Hepatocyte (in vitro differentiated cells): ENCODE data around the gene GABBR2. TPM values are rescaled to one million over a fixed set of nuclear protein-coding genes. Genes with fewer than 3 reads are reported as not detected.

Experiments
- DNase-seq: peaks from one replicate; pipeline ENCODE4 v3.0.0-alpha.2; 2016; ENCODE audit warnings: low spot score
- H2AFZ ChIP-seq: fragments of 200-600 bp; sonication (generic); 2 replicates; pipeline ENCODE4 v1.6.0; 2016; ENCODE audit warnings: antibody characterized with exemption, mild to moderate bottlenecking
- H3K27ac ChIP-seq: fragments of 200-600 bp; sonication (generic); 2 replicates; pipeline ENCODE4 v1.5.1; 2016; ENCODE audit warnings: mild to moderate bottlenecking
- H3K27me3 ChIP-seq: fragments of 200-600 bp; sonication (generic); 2 replicates; pipeline ENCODE4 v1.6.1; 2016
- H3K36me3 ChIP-seq: fragments of 200-600 bp; sonication (generic); replicated peaks from 2 replicates; pipeline ENCODE4 v1.5.1; 2016; ENCODE audit warnings: low read depth; ENCODE audit not compliant: insufficient read depth
- H3K4me1 ChIP-seq: fragments of 200-600 bp; sonication (generic); 2 replicates; pipeline ENCODE4 v1.5.1; 2016; ENCODE audit warnings: mild to moderate bottlenecking, moderate library complexity; ENCODE audit not compliant: insufficient read depth
- H3K4me2 ChIP-seq: fragments of 200-600 bp; sonication (generic); 2 replicates; pipeline ENCODE4 v1.6.0; 2016
- H3K4me3 ChIP-seq: fragments of 200-600 bp; sonication (generic); 2 replicates; pipeline ENCODE4 v1.5.1; 2016; ENCODE audit warnings: mild to moderate bottlenecking
- H3K79me2 ChIP-seq: fragments of 200-600 bp; sonication (generic); 2 replicates; pipeline ENCODE4 v1.6.0; 2017; ENCODE audit warnings: mild to moderate bottlenecking
- H3K9me2 ChIP-seq: fragments of 200-600 bp; sonication (generic); replicated peaks from 2 replicates; pipeline ENCODE4 v1.6.0; 2017; ENCODE audit warnings: mild to moderate bottlenecking; ENCODE audit not compliant: insufficient read depth
- H3K9me3 ChIP-seq: fragments of 200-600 bp; sonication (generic); 2 replicates; pipeline ENCODE4 v1.5.1; 2016; ENCODE audit warnings: low read depth, mild to moderate bottlenecking
- H4K20me1 ChIP-seq: fragments of 200-600 bp; sonication (generic); 2 replicates; pipeline ENCODE4 v1.6.0; 2016; ENCODE audit warnings: mild to moderate bottlenecking; ENCODE audit not compliant: insufficient read depth, poor library complexity, severe bottlenecking
- EZH2 ChIP-seq: fragments of 200-600 bp; sonication (generic); IDR thresholded peaks from 2 replicates; pipeline ENCODE4 v1.6.1; 2016; ENCODE audit warnings: antibody characterized with exemption, mild to moderate bottlenecking, borderline replicate concordance
- EZH2phosphoT487 ChIP-seq: fragments of 200-600 bp; sonication (generic); IDR thresholded peaks from one replicate; pipeline ENCODE4 v1.6.1; 2018; ENCODE audit warnings: antibody characterized with exemption, mild to moderate bottlenecking, low read depth, moderate library complexity; ENCODE audit not compliant: unreplicated experiment, severe bottlenecking
- WGBS: methylation state at CpG from one replicate; pipeline ENCODE4 v1.1.6; 2016; ENCODE audit warnings: low lambda C conversion rate; ENCODE audit errors: missing lambda C conversion rate; 5-methylcytosine and 5-hydroxymethylcytosine counted together
- polyA plus RNA-seq: library from polyadenylated mRNA; unstranded; fragments of >200 nt; fragmentation: Nextera tagmentation; extraction: Ambion mirVana; gene quantifications from 2 replicates; pipeline ENCODE4 v1.2.1, GENCODE V29; 2016
- total RNA-seq: library from RNA; depleted of rRNA; stranded (reverse); fragments of >200 nt; gene quantifications from 2 replicates; pipeline ENCODE4 v1.2.3, GENCODE V29; 2014
- TF ChIP-seq, protein P1 (sequence below): fragments of 200-600 bp; sonication (generic); IDR thresholded peaks from 2 replicates; pipeline ENCODE4 v1.5.1; 2016; ENCODE audit warnings: antibody characterized with exemption, mild to moderate bottlenecking; ENCODE audit not compliant: poor library complexity

Gene GABBR2
- total and polyA plus RNA-seq, 2 experiments from 2014 or later: 0.20 to 0.28 TPM

DNA sequence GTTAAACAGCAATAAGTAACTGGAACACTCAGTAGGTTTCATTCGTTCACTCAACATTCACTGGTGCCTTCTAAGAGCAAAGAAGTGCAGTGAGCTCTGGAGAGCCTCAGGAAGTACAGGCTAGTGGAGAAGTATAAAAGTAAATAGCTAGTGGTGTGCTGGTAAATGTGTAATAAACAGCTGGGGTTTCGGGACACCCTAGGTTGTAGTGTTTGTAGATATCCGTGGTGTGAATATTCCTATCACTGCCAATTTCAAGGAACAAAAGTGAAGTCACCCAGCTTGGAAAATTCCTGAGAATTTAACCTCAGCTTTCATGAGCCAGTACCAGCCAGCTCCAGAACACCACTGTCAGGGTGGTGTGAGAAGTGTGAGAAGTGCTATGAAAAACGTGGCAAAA is 75.9 kb downstream of the GABBR2 start:
- DNase-seq: no peak
- H3K79me2 ChIP-seq: no peaks in the 10 kb centered on the region
- H3K27ac ChIP-seq: no peak overlapping the region
- no peaks in the 10 kb centered on the region for H3K9me3 ChIP-seq
- no peak overlapping the region for H3K4me3 ChIP-seq
- H3K4me2 ChIP-seq: no peak overlapping the region
- no peak overlapping the region for H2AFZ ChIP-seq
- H3K36me3 ChIP-seq: no peaks in the 10 kb centered on the region
- no peaks in the 10 kb centered on the region for H4K20me1 ChIP-seq
- TF ChIP-seq EZH2phosphoT487 (no peak), EZH2 (no peak)
- TF ChIP-seq, protein P1, sequence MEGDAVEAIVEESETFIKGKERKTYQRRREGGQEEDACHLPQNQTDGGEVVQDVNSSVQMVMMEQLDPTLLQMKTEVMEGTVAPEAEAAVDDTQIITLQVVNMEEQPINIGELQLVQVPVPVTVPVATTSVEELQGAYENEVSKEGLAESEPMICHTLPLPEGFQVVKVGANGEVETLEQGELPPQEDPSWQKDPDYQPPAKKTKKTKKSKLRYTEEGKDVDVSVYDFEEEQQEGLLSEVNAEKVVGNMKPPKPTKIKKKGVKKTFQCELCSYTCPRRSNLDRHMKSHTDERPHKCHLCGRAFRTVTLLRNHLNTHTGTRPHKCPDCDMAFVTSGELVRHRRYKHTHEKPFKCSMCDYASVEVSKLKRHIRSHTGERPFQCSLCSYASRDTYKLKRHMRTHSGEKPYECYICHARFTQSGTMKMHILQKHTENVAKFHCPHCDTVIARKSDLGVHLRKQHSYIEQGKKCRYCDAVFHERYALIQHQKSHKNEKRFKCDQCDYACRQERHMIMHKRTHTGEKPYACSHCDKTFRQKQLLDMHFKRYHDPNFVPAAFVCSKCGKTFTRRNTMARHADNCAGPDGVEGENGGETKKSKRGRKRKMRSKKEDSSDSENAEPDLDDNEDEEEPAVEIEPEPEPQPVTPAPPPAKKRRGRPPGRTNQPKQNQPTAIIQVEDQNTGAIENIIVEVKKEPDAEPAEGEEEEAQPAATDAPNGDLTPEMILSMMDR: no peak
- no peaks in the 10 kb centered on the region for H3K9me2 ChIP-seq
- H3K4me1 ChIP-seq: no peaks in the 10 kb centered on the region
- H3K27me3 ChIP-seq: peaks cover 6% of the 10 kb centered on the region
- 79% methylated on average over 4 of the region's 4 CpGs for WGBS

DNA sequence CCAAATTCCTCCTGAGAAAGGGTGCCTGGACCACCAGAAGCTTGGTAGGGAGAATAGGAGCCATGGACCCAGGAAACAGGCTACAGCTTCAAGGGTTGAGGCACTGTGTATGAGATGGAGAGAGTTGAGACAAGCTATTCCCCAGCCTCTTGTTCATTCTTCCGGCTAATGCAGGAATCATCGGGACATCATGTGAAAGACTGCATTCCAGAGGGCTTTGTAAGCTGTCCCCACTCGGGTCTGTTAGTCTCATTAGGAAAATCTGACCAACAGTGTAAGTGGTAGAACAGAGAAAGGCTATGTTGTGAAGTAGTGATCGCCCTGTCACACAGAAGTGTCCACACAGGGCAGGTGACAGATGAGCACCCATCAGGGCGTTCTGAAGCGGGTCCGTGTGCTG is 81.4 kb downstream of the GABBR2 start:
- Histone ChIP-seq H3K4me2 (no peak overlapping the region), H3K9me2 (no peaks in the 10 kb centered on the region), H3K27ac (no peak overlapping the region), H3K27me3 (peaks cover 15% of the 10 kb centered on the region), H3K9me3 (no peaks in the 10 kb centered on the region), H2AFZ (no peak overlapping the region), H4K20me1 (no peaks in the 10 kb centered on the region), H3K79me2 (no peaks in the 10 kb centered on the region), H3K4me3 (no peak overlapping the region), H3K36me3 (no peaks in the 10 kb centered on the region), H3K4me1 (no peaks in the 10 kb centered on the region)
- TF ChIP-seq EZH2: no peak
- TF ChIP-seq EZH2phosphoT487: no peak
- TF ChIP-seq, protein P1: no peak
- no peak for DNase-seq
- WGBS: 81% methylated on average over 7 of the region's 7 CpGs

DNA sequence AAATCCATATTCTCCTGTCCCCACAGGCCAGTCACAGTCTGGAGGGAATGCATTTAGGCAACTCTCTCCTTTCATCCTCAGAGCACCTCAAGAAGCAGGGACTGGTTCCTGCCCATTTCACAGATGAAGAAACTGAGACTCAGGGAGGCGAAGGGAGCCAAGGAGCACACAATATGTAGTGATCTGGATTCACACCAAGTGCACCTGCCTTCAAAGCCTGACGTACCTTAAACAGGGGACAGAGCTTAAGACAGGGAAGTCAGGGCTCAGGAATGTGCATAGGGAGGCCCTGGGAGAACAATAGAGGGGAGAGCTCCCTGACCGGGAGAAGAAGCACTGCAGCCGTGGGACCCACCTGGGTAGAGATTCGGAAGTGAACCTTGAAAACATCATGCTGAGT is 83.0 kb downstream of the GABBR2 start:
- H3K9me3 ChIP-seq: no peaks in the 10 kb centered on the region
- no peak overlapping the region for H3K4me3 ChIP-seq
- H3K27ac ChIP-seq: no peak overlapping the region
- H3K27me3 ChIP-seq: peaks cover 15% of the 10 kb centered on the region
- no peaks in the 10 kb centered on the region for H4K20me1 ChIP-seq
- no peak for DNase-seq
- no peak for TF ChIP-seq EZH2phosphoT487
- no peak for TF ChIP-seq EZH2
- TF ChIP-seq, protein P1: no peak
- H3K4me1 ChIP-seq: no peaks in the 10 kb centered on the region
- H3K4me2 ChIP-seq: no peak overlapping the region
- H3K9me2 ChIP-seq: no peaks in the 10 kb centered on the region
- no peaks in the 10 kb centered on the region for H3K36me3 ChIP-seq
- no peak overlapping the region for H2AFZ ChIP-seq
- no peaks in the 10 kb centered on the region for H3K79me2 ChIP-seq
- 64% methylated on average over 5 of the region's 5 CpGs for WGBS

DNA sequence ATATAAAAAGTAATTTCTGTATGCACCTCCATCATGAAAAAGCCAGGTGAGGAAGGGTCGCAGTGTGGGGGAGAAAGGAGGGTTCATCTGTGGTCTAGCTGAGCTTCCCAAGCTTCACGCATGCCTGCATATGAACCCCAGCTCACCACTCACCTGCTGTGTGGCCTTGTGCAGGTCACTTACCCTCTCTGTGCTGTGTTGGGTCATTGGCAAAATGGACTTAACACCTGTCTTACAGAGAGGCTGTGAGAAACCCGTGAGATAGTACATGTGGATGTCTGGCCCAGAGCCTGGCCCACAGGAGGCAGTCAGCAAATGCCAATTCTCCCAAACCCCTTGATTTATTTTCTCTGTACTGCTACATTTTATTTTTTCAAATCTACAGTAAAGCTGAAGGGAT is 88.9 kb downstream of the GABBR2 start:
- Histone ChIP-seq H2AFZ (no peak overlapping the region), H3K27me3 (no peaks in the 10 kb centered on the region), H3K9me3 (no peaks in the 10 kb centered on the region), H3K4me1 (no peaks in the 10 kb centered on the region), H3K36me3 (no peaks in the 10 kb centered on the region), H3K4me3 (no peak overlapping the region), H3K9me2 (no peaks in the 10 kb centered on the region), H3K27ac (no peak overlapping the region), H3K79me2 (no peaks in the 10 kb centered on the region), H3K4me2 (no peak overlapping the region), H4K20me1 (no peaks in the 10 kb centered on the region)
- no peak for DNase-seq
- TF ChIP-seq, protein P1: no peak
- no peak for TF ChIP-seq EZH2
- no peak for TF ChIP-seq EZH2phosphoT487
- WGBS: 86% methylated on average over 3 of the region's 3 CpGs
